ENCODE results near the gene TYMP. TPM values are rescaled to one million over a fixed set of nuclear protein-coding genes. Genes with fewer than 3 reads are reported as not detected.
A peak's percentile ranks its signal among the peaks of the same experiment; 100 is the strongest.

TYMP gene
- total RNA-seq, 1 donor from 2014 or later, result 13.1 TPM

GRCh38 chr22:50562523-50563412 lies 33.0 kb upstream of the TYMP start, which contains the start of gene SYCE3:
SYCE3 (minus strand) TSS chr22:50562919; CDS start chr22:50556405, 6,514 bp downstream.
- peak within 1 kb of the TSS; percentile 59 for H3K4me3 ChIP-seq (ENCODE audit: low read depth, low read length)
- DNase-seq (ENCODE audit: low read depth), result no peak
- TF ChIP-seq CTCF (conservative IDR thresholded peaks at IDR 0.05; ENCODE audit: low read depth, low read length), result peak; percentile 80

- TF ChIP-seq CTCF (conservative IDR thresholded peaks at IDR 0.05; ENCODE audit: low read depth, low read length), result no peak
- no peak overlapping the region for H3K4me3 ChIP-seq (ENCODE audit: low read depth, low read length)
- DNase-seq (ENCODE audit: low read depth), result no peak
Observed at GRCh38 chr22:50561401-50562358, 31.9 kb upstream of the TYMP start.

- no peak for DNase-seq (ENCODE audit: low read depth)
- TF ChIP-seq CTCF (conservative IDR thresholded peaks at IDR 0.05; ENCODE audit: low read depth, low read length), result no peak
- no peak overlapping the region for H3K4me3 ChIP-seq (ENCODE audit: low read depth, low read length)
Observed at GRCh38 chr22:50560034-50560433, 30.2 kb upstream of the TYMP start.

GRCh38 chr22:50556703-50557102 lies 26.9 kb upstream of the TYMP start:
- H3K4me3 ChIP-seq (ENCODE audit: low read depth, low read length), result no peak overlapping the region
- TF ChIP-seq CTCF (conservative IDR thresholded peaks at IDR 0.05; ENCODE audit: low read depth, low read length), result no peak
- DNase-seq (ENCODE audit: low read depth), result no peak

- no peak for TF ChIP-seq CTCF (conservative IDR thresholded peaks at IDR 0.05; ENCODE audit: low read depth, low read length)
- no peak overlapping the region for H3K4me3 ChIP-seq (ENCODE audit: low read depth, low read length)
- DNase-seq (ENCODE audit: low read depth), result no peak
Observed at GRCh38 chr22:50553310-50553709, 23.5 kb upstream of the TYMP start.

GRCh38 chr22:50551160-50551752 lies 21.4 kb upstream of the TYMP start:
- DNase-seq (ENCODE audit: low read depth), result no peak
- no peak overlapping the region for H3K4me3 ChIP-seq (ENCODE audit: low read depth, low read length)
- no peak for TF ChIP-seq CTCF (conservative IDR thresholded peaks at IDR 0.05; ENCODE audit: low read depth, low read length)
